ENCODE results near the gene SLC9C1. TPM values are rescaled to one million over a fixed set of nuclear protein-coding genes. Genes with fewer than 3 reads are reported as not detected.

SLC9C1 gene
- total and polyA plus RNA-seq, 8 donors = 1.1 TPM; not detected in 7

DNA sequence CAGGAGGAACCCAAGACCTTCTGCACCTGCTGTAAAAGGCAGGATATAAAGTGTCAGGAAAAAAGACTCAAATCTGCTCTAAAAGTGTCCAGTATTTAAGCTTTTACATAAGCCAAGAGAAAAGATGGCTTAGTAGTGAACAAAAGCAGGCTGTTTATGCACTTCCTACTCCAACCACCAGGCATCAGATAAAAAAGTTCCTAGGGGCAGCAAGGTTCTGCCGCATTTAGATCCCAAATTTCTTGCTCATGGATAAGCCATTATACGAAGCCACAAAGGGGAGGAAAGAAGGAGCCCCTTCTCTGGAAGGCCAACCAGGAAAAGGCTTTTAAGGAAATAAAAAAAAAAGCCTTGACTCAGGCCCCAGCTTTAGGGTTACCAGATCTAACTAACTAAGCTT, 10.6 kb upstream of the SLC9C1 start:
- peak in 1 of 2 donors; percentile 36 for DNase-seq
- H3K9me3 ChIP-seq = no peaks in the 10 kb centered on the region
- no peak for TF ChIP-seq EP300 (IDR thresholded peaks at IDR 0.05)
- TF ChIP-seq, protein P1, sequence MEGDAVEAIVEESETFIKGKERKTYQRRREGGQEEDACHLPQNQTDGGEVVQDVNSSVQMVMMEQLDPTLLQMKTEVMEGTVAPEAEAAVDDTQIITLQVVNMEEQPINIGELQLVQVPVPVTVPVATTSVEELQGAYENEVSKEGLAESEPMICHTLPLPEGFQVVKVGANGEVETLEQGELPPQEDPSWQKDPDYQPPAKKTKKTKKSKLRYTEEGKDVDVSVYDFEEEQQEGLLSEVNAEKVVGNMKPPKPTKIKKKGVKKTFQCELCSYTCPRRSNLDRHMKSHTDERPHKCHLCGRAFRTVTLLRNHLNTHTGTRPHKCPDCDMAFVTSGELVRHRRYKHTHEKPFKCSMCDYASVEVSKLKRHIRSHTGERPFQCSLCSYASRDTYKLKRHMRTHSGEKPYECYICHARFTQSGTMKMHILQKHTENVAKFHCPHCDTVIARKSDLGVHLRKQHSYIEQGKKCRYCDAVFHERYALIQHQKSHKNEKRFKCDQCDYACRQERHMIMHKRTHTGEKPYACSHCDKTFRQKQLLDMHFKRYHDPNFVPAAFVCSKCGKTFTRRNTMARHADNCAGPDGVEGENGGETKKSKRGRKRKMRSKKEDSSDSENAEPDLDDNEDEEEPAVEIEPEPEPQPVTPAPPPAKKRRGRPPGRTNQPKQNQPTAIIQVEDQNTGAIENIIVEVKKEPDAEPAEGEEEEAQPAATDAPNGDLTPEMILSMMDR (IDR thresholded peaks at IDR 0.05) = peak in 2 of 7 experiments; percentile 8 to 35
- peaks cover 14 to 30% (median 26%) of the 10 kb centered on the region in 4 donors for H3K4me1 ChIP-seq
- 54 to 81% (median 71%) methylated on average over 2 of the region's 2 CpGs for WGBS, 5 donors
- H3K36me3 ChIP-seq = no peaks in the 10 kb centered on the region
- peak overlapping the region in 1 of 5 donors; percentile 64 for H3K27ac ChIP-seq
- intact Hi-C loops (cut with DNase I; ENCODE audit: low total_unique reads) = no loop called here
- no peaks in the 10 kb centered on the region for H3K27me3 ChIP-seq
- H3K4me3 ChIP-seq = peak overlapping the region in 1 of 4 donors; percentile 49

DNA sequence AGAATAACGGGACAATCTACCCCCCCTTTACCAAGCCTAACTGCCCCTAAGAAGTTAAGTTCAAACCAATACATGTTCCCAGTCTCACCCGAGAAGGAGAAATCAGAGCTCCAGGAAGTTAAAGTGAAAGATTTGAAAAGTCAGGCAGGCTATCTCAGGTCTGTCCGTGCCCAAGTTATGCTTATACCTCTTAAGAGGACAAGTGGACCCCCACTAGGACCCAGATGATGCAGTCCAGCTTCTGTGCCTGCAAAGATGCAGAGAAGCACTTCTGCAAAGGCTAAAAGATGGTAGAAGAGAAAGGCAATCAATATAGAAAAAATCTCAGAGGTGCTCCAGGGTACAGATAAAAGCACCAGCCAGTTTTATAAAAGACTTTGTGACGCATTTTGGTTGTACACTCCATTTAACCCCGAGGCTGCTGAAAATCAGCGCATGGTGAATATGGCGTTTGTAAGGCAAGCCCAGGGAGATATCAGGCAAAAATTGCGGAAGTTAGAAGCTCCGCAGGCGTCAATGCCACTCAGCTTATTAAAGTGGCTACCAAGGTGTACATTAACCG, 9.8 kb upstream of the SLC9C1 start:
- H3K36me3 ChIP-seq = no peaks in the 10 kb centered on the region
- intact Hi-C loops (cut with DNase I; ENCODE audit: low total_unique reads) = no loop called here
- no peak for TF ChIP-seq POLR2A (IDR thresholded peaks at IDR 0.05)
- TF ChIP-seq, protein P1 (IDR thresholded peaks at IDR 0.05) = no peak
- no peak for TF ChIP-seq POLR2AphosphoS5 (IDR thresholded peaks at IDR 0.05)
- no peak for TF ChIP-seq EP300 (IDR thresholded peaks at IDR 0.05)
- no peaks in the 10 kb centered on the region for H3K9me3 ChIP-seq
- H3K27me3 ChIP-seq = no peaks in the 10 kb centered on the region
- DNase-seq = peak in 1 of 2 donors; percentile 69
- H3K27ac ChIP-seq = peak overlapping the region in 4 of 5 donors; percentile 5 to 64 (median 28)
- H3K4me1 ChIP-seq = peaks cover 14 to 30% (median 26%) of the 10 kb centered on the region in 4 donors
- H3K4me3 ChIP-seq = peak overlapping the region; percentile 43 to 49 (median 47)
- 4 to 13% (median 6%) methylated on average over 11 of the region's 11 CpGs for WGBS, 5 donors

GRCh38 chr3:112302881-112303763, 9.1 kb upstream of the SLC9C1 start:
- intact Hi-C loops (cut with DNase I; ENCODE audit: low total_unique reads) = no loop called here
- Histone ChIP-seq H3K9me3 (no peaks in the 10 kb centered on the region), H3K4me3 (peak overlapping the region; percentile 43 to 49 (median 47)), H3K36me3 (no peaks in the 10 kb centered on the region), H3K27ac (peak overlapping the region in 4 of 5 donors; percentile 5 to 64 (median 28)), H3K4me1 (peaks cover 14 to 30% (median 26%) of the 10 kb centered on the region in 4 donors), H3K27me3 (no peaks in the 10 kb centered on the region)
- peak in 1 of 2 donors; percentile 46 for DNase-seq
- 38 to 46% (median 39%) methylated on average over 12 of the region's 12 CpGs for WGBS, 5 donors
- TF ChIP-seq POLR2A (IDR thresholded peaks at IDR 0.05) (no peak), POLR2AphosphoS5 (IDR thresholded peaks at IDR 0.05) (no peak), EP300 (IDR thresholded peaks at IDR 0.05) (no peak)
- TF ChIP-seq, protein P1 (IDR thresholded peaks at IDR 0.05) = no peak

DNA sequence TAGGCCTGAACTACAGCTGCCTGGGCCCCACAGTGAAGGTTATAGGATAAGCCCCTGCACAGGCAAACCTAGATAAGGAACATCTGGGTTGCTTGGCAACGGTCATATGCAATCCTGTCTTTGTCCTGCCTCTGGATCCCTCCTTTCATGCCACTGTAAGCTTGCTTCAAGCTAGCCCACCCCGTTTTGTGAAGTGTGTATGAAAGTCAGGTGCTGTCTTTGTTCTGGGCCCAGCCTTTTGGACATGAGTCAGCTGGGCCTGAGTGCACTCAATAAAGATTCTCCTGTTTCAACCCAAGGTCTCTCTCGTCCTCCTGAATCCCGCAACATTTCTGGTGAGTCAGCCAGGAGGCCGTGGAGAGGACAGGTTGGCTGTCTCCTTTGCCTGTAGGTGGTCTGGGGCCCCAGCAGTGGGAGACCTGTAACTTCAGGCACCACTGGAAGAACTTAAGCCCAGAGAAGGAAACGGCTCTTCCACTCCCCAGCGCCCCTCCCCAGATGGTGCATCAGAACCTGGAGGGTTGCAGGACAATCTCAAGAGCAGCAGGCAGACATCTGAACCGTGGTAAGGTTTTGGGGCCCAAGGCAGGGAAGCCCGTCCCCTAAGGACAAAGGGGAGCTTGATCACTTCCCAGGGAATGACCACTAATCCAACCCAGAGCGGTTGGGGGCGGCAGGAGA, 8.3 kb upstream of the SLC9C1 start:
- no peaks in the 10 kb centered on the region for H3K9me3 ChIP-seq
- H3K4me3 ChIP-seq = peak overlapping the region; percentile 43 to 49 (median 47)
- no peak for TF ChIP-seq POLR2A (IDR thresholded peaks at IDR 0.05)
- TF ChIP-seq, protein P1 (IDR thresholded peaks at IDR 0.05) = no peak
- TF ChIP-seq POLR2AphosphoS5 (IDR thresholded peaks at IDR 0.05) = no peak
- no peak for TF ChIP-seq EP300 (IDR thresholded peaks at IDR 0.05)
- H3K4me1 ChIP-seq = peaks cover 14 to 37% (median 30%) of the 10 kb centered on the region in 4 donors
- no peak overlapping the region for H3K27ac ChIP-seq
- intact Hi-C loops (cut with DNase I; ENCODE audit: low total_unique reads) = no loop called here
- 83 to 90% (median 87%) methylated on average over 11 of the region's 11 CpGs for WGBS, 5 donors
- no peaks in the 10 kb centered on the region for H3K27me3 ChIP-seq
- DNase-seq = peak in 1 of 2 donors; percentile 48
- H3K36me3 ChIP-seq = no peaks in the 10 kb centered on the region

All from stomach (tissue), 9 donors.